Measurements from ENCODE around the gene SEC22C. TPM values are rescaled to one million over a fixed set of nuclear protein-coding genes. Genes with fewer than 3 reads are reported as not detected.

The SEC22C gene
- polyA plus RNA-seq, 1 of the 3 experiments (the other 2 are of a cell fraction), result 28.5 TPM

GRCh38 chr3:42545284-42545900 is 36.4 kb downstream of the SEC22C start:
- POLR2A ChIA-PET, result no interaction called here
- Histone ChIP-seq H3K36me3 (replicated peaks in 1 of 2; ENCODE audit: control insufficient read depth in 1 of 2, insufficient read depth in 2 of 2, low read length in 1 of 2) (peaks cover 12 to 15% of the 10 kb centered on the region in 2 experiments), H3K4me3 (ENCODE audit: low read depth in 2 of 2, low read length in 1 of 2) (no peak overlapping the region), H3K27me3 (ENCODE audit: insufficient read depth) (no peaks in the 10 kb centered on the region), H3K4me2 (no peak overlapping the region), H3F3A (replicated peaks; ENCODE audit: insufficient read depth) (peaks cover 11% of the 10 kb centered on the region), H3K9me2 (no peaks in the 10 kb centered on the region), H3K4me1 (ENCODE audit: control insufficient read depth in 1 of 2, insufficient read depth in 2 of 2, low read depth in 1 of 2, low read length in 1 of 2) (peaks cover 0 to 17% of the 10 kb centered on the region in 2 experiments; a peak in 1 of 4 replicates), H4K20me1 (ENCODE audit: insufficient read depth) (no peaks in the 10 kb centered on the region), H2AFZ (ENCODE audit: low read depth) (no peak overlapping the region), H3K79me2 (ENCODE audit: insufficient read depth) (no peaks in the 10 kb centered on the region), H3K9me3 (no peaks in the 10 kb centered on the region), H3K9ac (no peak overlapping the region), H3K27ac (ENCODE audit: low read depth in 2 of 2, low read length in 1 of 2) (no peak overlapping the region; a peak in 1 of 4 replicates)
- TF ChIP-seq MAX (IDR thresholded peaks at IDR 0.05; ENCODE audit: low read depth), result no peak
- no peak for TF ChIP-seq FOSL2 (IDR thresholded peaks at IDR 0.05; ENCODE audit: borderline replicate concordance, low read depth)
- TF ChIP-seq TAF1 (IDR thresholded peaks at IDR 0.05; ENCODE audit: borderline replicate concordance, low read depth, low read length), result no peak
- TF ChIP-seq CHD2 (IDR thresholded peaks at IDR 0.05; ENCODE audit: low read length, partially characterized antibody), result no peak
- no peak for TF ChIP-seq MXI1 (IDR thresholded peaks at IDR 0.05; ENCODE audit: low read depth, low read length)
- TF ChIP-seq RCOR1 (IDR thresholded peaks at IDR 0.05; ENCODE audit: low read length), result no peak
- no peak for TF ChIP-seq POLR2AphosphoS5 (IDR thresholded peaks at IDR 0.05; ENCODE audit: low read depth, low read length)
- TF ChIP-seq GATA2 (CRISPR knock-in tag; IDR thresholded peaks at IDR 0.05), result no peak
- TF ChIP-seq SMC3 (IDR thresholded peaks at IDR 0.05; ENCODE audit: low read depth, low read length), result no peak
- TF ChIP-seq NFIC (IDR thresholded peaks at IDR 0.05; ENCODE audit: borderline replicate concordance), result no peak
- no peak for TF ChIP-seq IRF3 (IDR thresholded peaks at IDR 0.05; ENCODE audit: low read depth, low read length)
- no peak for DNase-seq
- WGBS (ENCODE audit: low lambda C conversion rate), result 90% methylated on average over 3 of the region's 5 CpGs
- CTCF ChIA-PET, result interaction anchor here (0.9 to 9.0 kb wide), 8 partner anchors 11 to 298 kb away, joined by 3 to 74 read pairs (median 8); partner anchors contain the start of gene VIPR1

GRCh38 chr3:42544492-42545283 is 37.1 kb downstream of the SEC22C start:
- Histone ChIP-seq H3K36me3 (replicated peaks in 1 of 2; ENCODE audit: control insufficient read depth in 1 of 2, insufficient read depth in 2 of 2, low read length in 1 of 2) (peaks cover 10 to 11% of the 10 kb centered on the region in 2 experiments), H3K27me3 (ENCODE audit: insufficient read depth) (no peaks in the 10 kb centered on the region), H3K4me1 (ENCODE audit: control insufficient read depth in 1 of 2, insufficient read depth in 2 of 2, low read depth in 1 of 2, low read length in 1 of 2) (peaks cover 0 to 17% of the 10 kb centered on the region in 2 experiments; a peak in 1 of 4 replicates), H3F3A (replicated peaks; ENCODE audit: insufficient read depth) (peaks cover 11% of the 10 kb centered on the region), H3K27ac (ENCODE audit: low read depth in 2 of 2, low read length in 1 of 2) (peak overlapping the region in 1 of 2 experiments; percentile 34; a peak in 1 of 4 replicates), H3K9me2 (no peaks in the 10 kb centered on the region), H4K20me1 (ENCODE audit: insufficient read depth) (no peaks in the 10 kb centered on the region), H3K9me3 (no peaks in the 10 kb centered on the region), H3K4me3 (ENCODE audit: low read depth in 2 of 2, low read length in 1 of 2) (no peak overlapping the region), H3K9ac (no peak overlapping the region), H3K4me2 (no peak overlapping the region), H2AFZ (ENCODE audit: low read depth) (no peak overlapping the region), H3K79me2 (ENCODE audit: insufficient read depth) (no peaks in the 10 kb centered on the region)
- 37% methylated on average over 6 of the region's 12 CpGs for WGBS (ENCODE audit: low lambda C conversion rate)
- CTCF ChIA-PET, result interaction anchor here (0.7 to 9.0 kb wide), 8 partner anchors 10 to 297 kb away, joined by 3 to 74 read pairs (median 4); partner anchors contain the start of gene VIPR1
- DNase-seq, result no peak
- POLR2A ChIA-PET, result interaction anchor here (0.5 kb wide), 1 partner anchor 21 kb away, joined by 3 read pairs; no protein-coding TSS in a partner anchor
- TF ChIP-seq SIN3A (IDR thresholded peaks at IDR 0.05; ENCODE audit: borderline replicate concordance, low read depth, low read length) (no peak), POLR2AphosphoS5 (IDR thresholded peaks at IDR 0.05; ENCODE audit: low read depth, low read length) (no peak), USF2 (IDR thresholded peaks at IDR 0.05; ENCODE audit: borderline replicate concordance, low read depth, low read length) (no peak), NRF1 (IDR thresholded peaks at IDR 0.05; ENCODE audit: low read depth, low read length) (no peak), REST (IDR thresholded peaks at IDR 0.05; ENCODE audit: low read depth, low read length) (no peak), NFIC (IDR thresholded peaks at IDR 0.05; ENCODE audit: borderline replicate concordance) (no peak), GABPA (IDR thresholded peaks at IDR 0.05; ENCODE audit: low read depth) (no peak), IRF3 (IDR thresholded peaks at IDR 0.05; ENCODE audit: low read depth, low read length) (no peak), MAX (IDR thresholded peaks at IDR 0.05; ENCODE audit: low read depth) (no peak), SMC3 (IDR thresholded peaks at IDR 0.05; ENCODE audit: low read depth, low read length) (no peak)

Measured in SK-N-SH (cell line).